Measurements from ENCODE around the gene PHETA1.
"Not testable (repeated sequence)": the region's sequence is repeated elsewhere in the genome, so short reads cannot be mapped to it uniquely, and the experiment has no call there.

Gene PHETA1

GRCh38 chr12:111341426-111342065 lies 27.3 kb downstream of the PHETA1 start:
- TF ChIP-seq, protein P1, sequence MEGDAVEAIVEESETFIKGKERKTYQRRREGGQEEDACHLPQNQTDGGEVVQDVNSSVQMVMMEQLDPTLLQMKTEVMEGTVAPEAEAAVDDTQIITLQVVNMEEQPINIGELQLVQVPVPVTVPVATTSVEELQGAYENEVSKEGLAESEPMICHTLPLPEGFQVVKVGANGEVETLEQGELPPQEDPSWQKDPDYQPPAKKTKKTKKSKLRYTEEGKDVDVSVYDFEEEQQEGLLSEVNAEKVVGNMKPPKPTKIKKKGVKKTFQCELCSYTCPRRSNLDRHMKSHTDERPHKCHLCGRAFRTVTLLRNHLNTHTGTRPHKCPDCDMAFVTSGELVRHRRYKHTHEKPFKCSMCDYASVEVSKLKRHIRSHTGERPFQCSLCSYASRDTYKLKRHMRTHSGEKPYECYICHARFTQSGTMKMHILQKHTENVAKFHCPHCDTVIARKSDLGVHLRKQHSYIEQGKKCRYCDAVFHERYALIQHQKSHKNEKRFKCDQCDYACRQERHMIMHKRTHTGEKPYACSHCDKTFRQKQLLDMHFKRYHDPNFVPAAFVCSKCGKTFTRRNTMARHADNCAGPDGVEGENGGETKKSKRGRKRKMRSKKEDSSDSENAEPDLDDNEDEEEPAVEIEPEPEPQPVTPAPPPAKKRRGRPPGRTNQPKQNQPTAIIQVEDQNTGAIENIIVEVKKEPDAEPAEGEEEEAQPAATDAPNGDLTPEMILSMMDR (IDR thresholded peaks at IDR 0.05; ENCODE audit: low read depth, low read length) = no peak
- H3K9me3 ChIP-seq = no peaks in the 10 kb centered on the region
- no peaks in the 10 kb centered on the region for H3K36me3 ChIP-seq
- H3K27me3 ChIP-seq = no peaks in the 10 kb centered on the region
- H3K4me3 ChIP-seq (ENCODE audit: low read depth, low read length) = no peak overlapping the region
- no peak for DNase-seq
- H3K4me1 ChIP-seq = no peaks in the 10 kb centered on the region

DNA sequence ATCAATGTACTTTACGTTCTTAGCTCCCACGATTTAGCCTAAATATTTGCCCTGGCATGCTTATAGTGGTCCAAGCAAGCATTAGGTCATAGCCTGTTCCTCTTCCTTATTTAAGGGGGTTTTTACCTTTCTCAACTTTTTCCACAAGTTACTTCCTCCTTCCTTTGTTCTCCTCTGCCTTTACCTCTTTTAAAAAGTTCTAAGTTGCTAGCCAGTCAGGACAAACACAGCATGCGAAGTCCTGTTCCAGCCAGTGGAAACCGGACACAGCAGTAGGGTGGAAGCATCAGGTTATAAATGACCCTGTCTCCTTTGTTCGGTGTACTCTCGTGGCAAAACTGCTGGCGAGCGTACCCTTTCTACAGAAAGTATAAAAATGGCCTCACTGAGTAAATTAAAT lies 28.2 kb downstream of the PHETA1 start:
- H3K4me3 ChIP-seq (ENCODE audit: low read depth, low read length); H3K27me3 ChIP-seq; H3K9me3 ChIP-seq; H3K4me1 ChIP-seq; H3K36me3 ChIP-seq; DNase-seq: not testable (repeated sequence)

- Histone ChIP-seq H3K4me1 (no peaks in the 10 kb centered on the region), H3K9me3 (no peaks in the 10 kb centered on the region), H3K4me3 (ENCODE audit: low read depth, low read length) (no peak overlapping the region), H3K27me3 (no peaks in the 10 kb centered on the region), H3K36me3 (no peaks in the 10 kb centered on the region)
- TF ChIP-seq, protein P1 (IDR thresholded peaks at IDR 0.05; ENCODE audit: low read depth, low read length) = no peak
- DNase-seq = no peak
Measured at GRCh38 chr12:111340231-111340630, 28.7 kb downstream of the PHETA1 start.

GRCh38 chr12:111339321-111339938 lies 29.5 kb downstream of the PHETA1 start:
- Histone ChIP-seq H3K36me3 (no peaks in the 10 kb centered on the region), H3K4me1 (no peaks in the 10 kb centered on the region), H3K4me3 (ENCODE audit: low read depth, low read length) (no peak overlapping the region), H3K27me3 (no peaks in the 10 kb centered on the region), H3K9me3 (no peaks in the 10 kb centered on the region)
- TF ChIP-seq, protein P1 (IDR thresholded peaks at IDR 0.05; ENCODE audit: low read depth, low read length) = no peak
- DNase-seq = no peak

GRCh38 chr12:111338096-111338495 lies 30.8 kb downstream of the PHETA1 start:
- H3K4me3 ChIP-seq (ENCODE audit: low read depth, low read length) = no peak overlapping the region
- TF ChIP-seq, protein P1 (IDR thresholded peaks at IDR 0.05; ENCODE audit: low read depth, low read length) = no peak
- no peak for DNase-seq
- no peaks in the 10 kb centered on the region for H3K4me1 ChIP-seq
- H3K27me3 ChIP-seq = no peaks in the 10 kb centered on the region
- no peaks in the 10 kb centered on the region for H3K9me3 ChIP-seq
- no peaks in the 10 kb centered on the region for H3K36me3 ChIP-seq

DNA sequence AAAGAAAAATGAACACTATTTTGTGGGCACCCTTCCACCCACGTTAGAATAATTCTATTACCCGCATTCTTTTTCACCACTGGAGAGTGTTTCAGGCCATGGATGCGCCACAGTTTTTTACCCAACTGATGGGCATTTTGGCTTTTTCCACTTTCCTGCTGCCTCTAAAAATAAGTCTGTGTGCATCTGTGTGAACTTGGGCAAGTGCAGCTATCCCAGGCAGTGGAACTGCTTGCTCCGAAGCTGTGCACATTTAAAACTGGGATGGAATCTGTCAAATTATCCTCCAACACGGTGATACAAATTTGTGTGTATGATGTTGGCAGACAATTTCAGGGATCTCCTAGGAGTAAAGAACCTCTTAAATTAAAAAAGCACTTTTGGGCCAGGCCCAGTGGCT lies 31.5 kb downstream of the PHETA1 start:
- no peaks in the 10 kb centered on the region for H3K9me3 ChIP-seq
- no peaks in the 10 kb centered on the region for H3K4me1 ChIP-seq
- no peaks in the 10 kb centered on the region for H3K36me3 ChIP-seq
- TF ChIP-seq, protein P1 (IDR thresholded peaks at IDR 0.05; ENCODE audit: low read depth, low read length) = no peak
- H3K4me3 ChIP-seq (ENCODE audit: low read depth, low read length) = no peak overlapping the region
- no peaks in the 10 kb centered on the region for H3K27me3 ChIP-seq
- no peak for DNase-seq

DNA sequence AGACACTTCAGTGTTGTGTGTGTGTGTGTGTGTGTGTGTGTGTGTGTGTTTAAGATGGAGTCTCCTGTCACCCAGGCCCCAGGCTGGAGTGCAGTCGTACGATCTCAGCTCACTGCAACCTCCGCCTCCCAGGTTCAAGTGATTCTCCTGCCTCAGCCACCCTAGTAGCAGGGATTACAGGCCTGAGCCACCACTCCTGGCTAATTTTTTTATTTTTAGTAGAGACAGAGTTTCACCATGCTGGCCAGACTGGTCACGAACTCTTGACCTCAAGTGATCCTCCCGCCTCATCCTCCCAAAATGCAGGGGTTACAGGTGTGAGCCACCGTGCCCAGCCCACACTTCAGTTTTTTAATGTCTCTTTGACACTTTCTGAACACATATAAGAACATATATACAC lies 32.5 kb downstream of the PHETA1 start:
- H3K27me3 ChIP-seq = not testable (repeated sequence)

More for the DNA sequence above, 32.5 kb downstream of the PHETA1 start:
- not testable (repeated sequence) for H3K4me3 ChIP-seq (ENCODE audit: low read depth, low read length); H3K9me3 ChIP-seq; H3K4me1 ChIP-seq; H3K36me3 ChIP-seq; DNase-seq
